ENCODE measurements around the gene LRRC17. TPM values are rescaled to one million over a fixed set of nuclear protein-coding genes. Genes with fewer than 3 reads are reported as not detected.

The LRRC17 gene
- under 1 TPM in 1 of 2 experiments, not detected in 1; 0.15 TPM for total RNA-seq

- POLR2A ChIA-PET, result no interaction called here
- CTCF ChIA-PET, result no interaction called here
- Mint-ChIP-seq H3K27me3 (peaks cover 2% of the 10 kb centered on the region), H3K9me3 (peaks cover 3% of the 10 kb centered on the region), H3K4me1 (no peaks in the 10 kb centered on the region), H3K27ac (no peak within 1 kb of the TSS), H3K36me3 (ENCODE audit: low read depth) (no peaks in the 10 kb centered on the region), H3K4me3 (no peak within 1 kb of the TSS)
- no peak for DNase-seq
These were observed at the start of gene LRRC17 for GRCh38 chr7:102912742-102913141. LRRC17 (plus strand) TSS chr7:102913000; CDS start chr7:102933914, 20,914 bp downstream.

GRCh38 chr7:102864958-102865357 is 47.8 kb upstream of the LRRC17 start:
- CTCF ChIA-PET, result interaction anchor here (0.7 kb wide), 1 partner anchor 57 kb away, joined by 6 read pairs; no protein-coding TSS in a partner anchor
- H3K4me3 Mint-ChIP-seq, result no peak overlapping the region
- H3K9me3 Mint-ChIP-seq, result no peaks in the 10 kb centered on the region
- H3K4me1 Mint-ChIP-seq, result peaks cover 8% of the 10 kb centered on the region
- POLR2A ChIA-PET, result no interaction called here
- H3K36me3 Mint-ChIP-seq (ENCODE audit: low read depth), result no peaks in the 10 kb centered on the region
- H3K27me3 Mint-ChIP-seq, result peaks cover 5% of the 10 kb centered on the region
- DNase-seq, result no peak
- H3K27ac Mint-ChIP-seq, result no peak overlapping the region

- Mint-ChIP-seq H3K4me3 (no peak overlapping the region), H3K4me1 (peaks cover 8% of the 10 kb centered on the region), H3K27ac (no peak overlapping the region), H3K36me3 (ENCODE audit: low read depth) (peaks cover 1% of the 10 kb centered on the region), H3K27me3 (peaks cover 6% of the 10 kb centered on the region), H3K9me3 (no peaks in the 10 kb centered on the region)
- CTCF ChIA-PET, result no interaction called here
- DNase-seq, result no peak
- POLR2A ChIA-PET, result no interaction called here
These were observed 46.1 kb upstream of the LRRC17 start for GRCh38 chr7:102866535-102867215.

GRCh38 chr7:102869195-102869594 is 43.6 kb upstream of the LRRC17 start:
- H3K36me3 Mint-ChIP-seq (ENCODE audit: low read depth), result peaks cover 3% of the 10 kb centered on the region
- H3K4me3 Mint-ChIP-seq, result no peak overlapping the region
- peaks cover 3% of the 10 kb centered on the region for H3K27me3 Mint-ChIP-seq
- ChIA-PET CTCF (no interaction called here), POLR2A (no interaction called here)
- H3K27ac Mint-ChIP-seq, result no peak overlapping the region
- no peaks in the 10 kb centered on the region for H3K9me3 Mint-ChIP-seq
- peaks cover 20% of the 10 kb centered on the region for H3K4me1 Mint-ChIP-seq
- no peak for DNase-seq

GRCh38 chr7:102872460-102872859 is 40.3 kb upstream of the LRRC17 start:
- Mint-ChIP-seq H3K4me1 (peaks cover 38% of the 10 kb centered on the region), H3K27ac (no peak overlapping the region), H3K4me3 (no peak overlapping the region), H3K9me3 (no peaks in the 10 kb centered on the region), H3K36me3 (ENCODE audit: low read depth) (peaks cover 3% of the 10 kb centered on the region), H3K27me3 (peaks cover 3% of the 10 kb centered on the region)
- POLR2A ChIA-PET, result no interaction called here
- DNase-seq, result no peak
- CTCF ChIA-PET, result interaction anchor here (0.8 to 0.9 kb wide), 2 partner anchors 189 to 203 kb away, joined by 3 read pairs; partner anchors contain the start of genes ARMC10 and FBXL13

- Mint-ChIP-seq H3K27me3 (peaks cover 3% of the 10 kb centered on the region), H3K9me3 (no peaks in the 10 kb centered on the region), H3K27ac (peak overlapping the region; percentile 63), H3K4me3 (no peak overlapping the region), H3K4me1 (peaks cover 34% of the 10 kb centered on the region), H3K36me3 (ENCODE audit: low read depth) (peaks cover 3% of the 10 kb centered on the region)
- POLR2A ChIA-PET, result interaction anchor here (0.6 kb wide), 1 partner anchor 30 kb away, joined by 3 read pairs; no protein-coding TSS in a partner anchor
- CTCF ChIA-PET, result interaction anchor here (0.8 kb wide), 2 partner anchors 30 to 201 kb away, joined by 3 read pairs; partner anchors contain the start of genes ARMC10 and FBXL13
- DNase-seq, result no peak
These were observed 39.2 kb upstream of the LRRC17 start for GRCh38 chr7:102873470-102874165.

- DNase-seq, result peak; percentile 60
- peak overlapping the region; percentile 63 for H3K27ac Mint-ChIP-seq
- no peak overlapping the region for H3K4me3 Mint-ChIP-seq
- H3K4me1 Mint-ChIP-seq, result peaks cover 34% of the 10 kb centered on the region
- no peaks in the 10 kb centered on the region for H3K9me3 Mint-ChIP-seq
- H3K27me3 Mint-ChIP-seq, result peaks cover 9% of the 10 kb centered on the region
- H3K36me3 Mint-ChIP-seq (ENCODE audit: low read depth), result peaks cover 3% of the 10 kb centered on the region
- POLR2A ChIA-PET, result interaction anchor here (0.6 to 1.0 kb wide), 2 partner anchors 30 to 41 kb away, joined by 3 read pairs; no protein-coding TSS in a partner anchor
- CTCF ChIA-PET, result no interaction called here
These were observed 38.5 kb upstream of the LRRC17 start for GRCh38 chr7:102874166-102874829.

GRCh38 chr7:102874966-102875365 is 37.8 kb upstream of the LRRC17 start:
- Mint-ChIP-seq H3K4me3 (no peak overlapping the region), H3K9me3 (no peaks in the 10 kb centered on the region), H3K36me3 (ENCODE audit: low read depth) (peaks cover 3% of the 10 kb centered on the region), H3K27ac (no peak overlapping the region), H3K27me3 (peaks cover 9% of the 10 kb centered on the region), H3K4me1 (peaks cover 34% of the 10 kb centered on the region)
- ChIA-PET POLR2A (interaction anchor here (1.0 kb wide), 1 partner anchor 42 kb away, joined by 3 read pairs; no protein-coding TSS in a partner anchor), CTCF (no interaction called here)
- DNase-seq, result no peak

GRCh38 chr7:102875700-102876295 is 37.0 kb upstream of the LRRC17 start:
- Mint-ChIP-seq H3K27me3 (peaks cover 9% of the 10 kb centered on the region), H3K4me1 (peaks cover 34% of the 10 kb centered on the region), H3K4me3 (no peak overlapping the region), H3K36me3 (ENCODE audit: low read depth) (peaks cover 3% of the 10 kb centered on the region), H3K27ac (no peak overlapping the region), H3K9me3 (no peaks in the 10 kb centered on the region)
- peak; percentile 35 for DNase-seq
- CTCF ChIA-PET, result no interaction called here
- POLR2A ChIA-PET, result no interaction called here

- no peaks in the 10 kb centered on the region for H3K4me1 Mint-ChIP-seq
- no peak for DNase-seq
- H3K9me3 Mint-ChIP-seq, result no peaks in the 10 kb centered on the region
- no peak overlapping the region for H3K27ac Mint-ChIP-seq
- ChIA-PET CTCF (no interaction called here), POLR2A (no interaction called here)
- peaks cover 6% of the 10 kb centered on the region for H3K27me3 Mint-ChIP-seq
- H3K4me3 Mint-ChIP-seq, result no peak overlapping the region
- H3K36me3 Mint-ChIP-seq (ENCODE audit: low read depth), result no peaks in the 10 kb centered on the region
These were observed 29.5 kb upstream of the LRRC17 start for GRCh38 chr7:102883098-102883860.

GRCh38 chr7:102888561-102889233 is 24.1 kb upstream of the LRRC17 start:
- DNase-seq, result no peak
- POLR2A ChIA-PET, result no interaction called here

GRCh38 chr7:102889851-102890250 is 22.9 kb upstream of the LRRC17 start:
- H3K36me3 Mint-ChIP-seq (ENCODE audit: low read depth), result no peaks in the 10 kb centered on the region
- H3K4me1 Mint-ChIP-seq, result no peaks in the 10 kb centered on the region
- H3K9me3 Mint-ChIP-seq, result no peaks in the 10 kb centered on the region
- no peaks in the 10 kb centered on the region for H3K27me3 Mint-ChIP-seq
- DNase-seq, result no peak
- ChIA-PET CTCF (interaction anchor here (0.5 to 0.6 kb wide), 2 partner anchors 141 to 172 kb away, joined by 3 to 5 read pairs; partner anchors contain the start of gene FAM185A), POLR2A (no interaction called here)
- no peak overlapping the region for H3K4me3 Mint-ChIP-seq
- no peak overlapping the region for H3K27ac Mint-ChIP-seq

More at GRCh38 chr7:102888561-102889233, 24.1 kb upstream of the LRRC17 start:
- Mint-ChIP-seq H3K27ac (no peak overlapping the region), H3K4me3 (no peak overlapping the region), H3K36me3 (ENCODE audit: low read depth) (no peaks in the 10 kb centered on the region), H3K9me3 (no peaks in the 10 kb centered on the region), H3K4me1 (no peaks in the 10 kb centered on the region), H3K27me3 (no peaks in the 10 kb centered on the region)
- CTCF ChIA-PET, result no interaction called here
